ENCODE data around the gene ATF3.
A peak's percentile ranks its signal among the peaks of the same experiment; 100 is the strongest.

Gene ATF3

DNA sequence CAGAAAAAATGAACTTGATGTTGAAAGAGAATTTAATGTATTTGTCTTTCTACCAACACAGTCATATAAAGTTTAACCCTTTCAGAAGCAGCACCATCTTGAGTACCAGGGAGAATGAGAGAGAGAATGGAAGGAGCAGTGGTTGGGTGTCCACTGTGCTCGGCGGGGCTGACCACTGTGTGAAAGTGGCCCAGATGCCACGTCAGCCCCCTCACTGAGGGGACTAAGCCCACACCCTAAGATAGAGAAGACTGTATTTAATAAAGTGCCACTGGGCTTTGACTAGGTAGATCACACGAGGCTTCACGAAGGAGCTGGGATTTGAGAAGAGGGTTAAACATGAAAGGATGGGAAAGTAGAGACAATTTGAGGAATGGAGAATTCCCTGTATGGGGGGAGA is 59.9 kb downstream of the ATF3 start:
- no peaks in the 10 kb centered on the region for H3K27me3 ChIP-seq (ENCODE audit: insufficient read depth, low read length, poor library complexity)
- H3K4me1 ChIP-seq (ENCODE audit: insufficient read depth, low read length), result peaks cover 6% of the 10 kb centered on the region; the same call in 1 of the 2 replicates
- H3K9ac ChIP-seq (ENCODE audit: low read depth, low read length), result no peak overlapping the region
- H3K4me3 ChIP-seq (ENCODE audit: low read depth in 1 of 2, low read length in 2 of 2), result no peak overlapping the region
- DNase-seq (no peak), ATAC-seq (ENCODE audit: insufficient read depth, low read depth) (no peak)
- no peak overlapping the region for H3K4me2 ChIP-seq (ENCODE audit: insufficient read depth, low read length)
- no peaks in the 10 kb centered on the region for H3K36me3 ChIP-seq (ENCODE audit: insufficient read depth, low read length)
- no peak overlapping the region for H2AFZ ChIP-seq (ENCODE audit: low read depth, low read length)
- no peaks in the 10 kb centered on the region for H3K9me3 ChIP-seq (ENCODE audit: insufficient read depth, low read length, severe bottlenecking)
- no peaks in the 10 kb centered on the region for H4K20me1 ChIP-seq (ENCODE audit: insufficient read depth, low read length)
- H3K79me2 ChIP-seq (ENCODE audit: insufficient read depth, low read length), result no peaks in the 10 kb centered on the region
- no peak overlapping the region for H3K27ac ChIP-seq (ENCODE audit: low read length)
- TF ChIP-seq, protein P1, sequence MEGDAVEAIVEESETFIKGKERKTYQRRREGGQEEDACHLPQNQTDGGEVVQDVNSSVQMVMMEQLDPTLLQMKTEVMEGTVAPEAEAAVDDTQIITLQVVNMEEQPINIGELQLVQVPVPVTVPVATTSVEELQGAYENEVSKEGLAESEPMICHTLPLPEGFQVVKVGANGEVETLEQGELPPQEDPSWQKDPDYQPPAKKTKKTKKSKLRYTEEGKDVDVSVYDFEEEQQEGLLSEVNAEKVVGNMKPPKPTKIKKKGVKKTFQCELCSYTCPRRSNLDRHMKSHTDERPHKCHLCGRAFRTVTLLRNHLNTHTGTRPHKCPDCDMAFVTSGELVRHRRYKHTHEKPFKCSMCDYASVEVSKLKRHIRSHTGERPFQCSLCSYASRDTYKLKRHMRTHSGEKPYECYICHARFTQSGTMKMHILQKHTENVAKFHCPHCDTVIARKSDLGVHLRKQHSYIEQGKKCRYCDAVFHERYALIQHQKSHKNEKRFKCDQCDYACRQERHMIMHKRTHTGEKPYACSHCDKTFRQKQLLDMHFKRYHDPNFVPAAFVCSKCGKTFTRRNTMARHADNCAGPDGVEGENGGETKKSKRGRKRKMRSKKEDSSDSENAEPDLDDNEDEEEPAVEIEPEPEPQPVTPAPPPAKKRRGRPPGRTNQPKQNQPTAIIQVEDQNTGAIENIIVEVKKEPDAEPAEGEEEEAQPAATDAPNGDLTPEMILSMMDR (IDR thresholded peaks at IDR 0.05; ENCODE audit: borderline replicate concordance, extremely low read depth, low read length, poor library complexity, severe bottlenecking), result no peak

DNA sequence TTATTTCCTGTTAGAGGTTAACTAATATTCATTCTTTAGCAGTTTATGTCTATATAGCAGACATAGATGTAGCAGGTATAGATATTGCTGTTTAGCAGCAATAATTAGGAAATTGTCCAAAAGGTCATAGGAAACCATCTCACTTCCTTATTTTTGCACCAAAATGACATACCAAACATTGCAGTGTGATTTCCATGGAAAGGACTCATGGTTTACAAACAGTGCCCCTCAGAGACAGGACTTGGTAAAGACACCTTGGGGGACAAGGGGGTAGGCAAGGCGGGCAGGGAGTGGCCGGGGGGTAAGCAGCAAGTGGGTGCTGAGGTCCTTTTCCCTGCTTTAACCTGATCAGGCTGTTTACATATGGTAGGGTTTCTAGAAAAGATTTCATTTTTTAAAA is 60.5 kb downstream of the ATF3 start:
- H4K20me1 ChIP-seq (ENCODE audit: insufficient read depth, low read length), result no peaks in the 10 kb centered on the region
- H3K4me1 ChIP-seq (ENCODE audit: insufficient read depth, low read length), result peaks cover 6% of the 10 kb centered on the region; the same call in 1 of the 2 replicates
- H3K27ac ChIP-seq (ENCODE audit: low read length), result no peak overlapping the region
- ATAC-seq (ENCODE audit: insufficient read depth, low read depth) (no peak), DNase-seq (no peak)
- no peaks in the 10 kb centered on the region for H3K79me2 ChIP-seq (ENCODE audit: insufficient read depth, low read length)
- no peak overlapping the region for H3K4me3 ChIP-seq (ENCODE audit: low read depth in 1 of 2, low read length in 2 of 2)
- no peaks in the 10 kb centered on the region for H3K9me3 ChIP-seq (ENCODE audit: insufficient read depth, low read length, severe bottlenecking)
- no peak for TF ChIP-seq EZH2 (IDR thresholded peaks at IDR 0.05; ENCODE audit: borderline replicate concordance, low read depth, low read length, severe bottlenecking)
- TF ChIP-seq, protein P1 (IDR thresholded peaks at IDR 0.05; ENCODE audit: borderline replicate concordance, extremely low read depth, low read length, poor library complexity, severe bottlenecking), result peak; percentile 52
- H3K9ac ChIP-seq (ENCODE audit: low read depth, low read length), result no peak overlapping the region
- no peaks in the 10 kb centered on the region for H3K36me3 ChIP-seq (ENCODE audit: insufficient read depth, low read length)
- H2AFZ ChIP-seq (ENCODE audit: low read depth, low read length), result no peak overlapping the region
- no peaks in the 10 kb centered on the region for H3K27me3 ChIP-seq (ENCODE audit: insufficient read depth, low read length, poor library complexity)
- no peak overlapping the region for H3K4me2 ChIP-seq (ENCODE audit: insufficient read depth, low read length)

GRCh38 chr1:212669600-212669999 is 61.0 kb downstream of the ATF3 start:
- no peaks in the 10 kb centered on the region for H3K36me3 ChIP-seq (ENCODE audit: insufficient read depth, low read length)
- no peak for DNase-seq

More at GRCh38 chr1:212669600-212669999, 61.0 kb downstream of the ATF3 start:
- Histone ChIP-seq H4K20me1 (ENCODE audit: insufficient read depth, low read length) (no peaks in the 10 kb centered on the region), H3K4me1 (ENCODE audit: insufficient read depth, low read length) (peaks cover 6% of the 10 kb centered on the region; the same call in 1 of the 2 replicates), H3K9me3 (ENCODE audit: insufficient read depth, low read length, severe bottlenecking) (no peaks in the 10 kb centered on the region), H2AFZ (ENCODE audit: low read depth, low read length) (no peak overlapping the region), H3K79me2 (ENCODE audit: insufficient read depth, low read length) (no peaks in the 10 kb centered on the region), H3K27ac (ENCODE audit: low read length) (no peak overlapping the region), H3K4me3 (ENCODE audit: low read depth in 1 of 2, low read length in 2 of 2) (no peak overlapping the region), H3K4me2 (ENCODE audit: insufficient read depth, low read length) (no peak overlapping the region), H3K9ac (ENCODE audit: low read depth, low read length) (no peak overlapping the region), H3K27me3 (ENCODE audit: insufficient read depth, low read length, poor library complexity) (no peaks in the 10 kb centered on the region)
- ATAC-seq (ENCODE audit: insufficient read depth, low read depth), result no peak
- TF ChIP-seq, protein P1 (IDR thresholded peaks at IDR 0.05; ENCODE audit: borderline replicate concordance, extremely low read depth, low read length, poor library complexity, severe bottlenecking), result no peak
- no peak for TF ChIP-seq EZH2 (IDR thresholded peaks at IDR 0.05; ENCODE audit: borderline replicate concordance, low read depth, low read length, severe bottlenecking)
